ENCODE data around the gene MTA3.

DNA sequence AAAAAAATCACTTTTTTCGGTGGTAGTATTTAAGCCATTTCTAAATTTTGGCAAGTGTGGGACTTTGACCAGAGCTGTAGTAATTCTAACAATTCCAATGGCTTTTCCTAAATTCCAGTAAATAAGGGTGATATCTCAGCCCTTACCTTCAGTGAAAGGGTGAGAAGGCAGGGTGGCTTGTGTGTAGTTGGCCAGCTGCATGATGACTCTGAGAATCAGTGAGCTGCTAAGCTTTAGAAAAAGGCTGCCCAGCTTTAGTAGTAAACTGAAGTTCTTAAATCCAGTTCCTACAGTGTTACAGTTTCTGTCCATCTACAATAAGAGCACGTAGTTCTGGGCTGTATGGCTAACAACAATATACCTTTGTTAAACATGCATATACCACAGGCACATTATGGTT, 153.5 kb downstream of the MTA3 start:
- no peak for TF ChIP-seq POLR2A (IDR thresholded peaks at IDR 0.05; ENCODE audit: low read depth, low read length)
- TF ChIP-seq POLR2AphosphoS5 (IDR thresholded peaks at IDR 0.05; ENCODE audit: low read depth, low read length) = no peak
